GM23338 (cell line): ENCODE data around the gene ENOX1.

Source experiments
- CREB1 ChIP-seq: fragments of 250-450 bp; sonication (Bioruptor Pico); IDR thresholded peaks from 2 replicates; pipeline ENCODE4 v1.5.0; 2020; ENCODE audit warnings: low read depth, mild to moderate bottlenecking, moderate library complexity
- CTCF ChIP-seq, 2 experiments: fragments of 200-600 bp in 1 of 2; sonication (generic) in 1 of 2; conservative IDR thresholded peaks; 2 replicates each; pipeline versions ENCODE4 v1.5.1 to v1.6.1; 2016 to 2017; ENCODE audit warnings: antibody characterized with exemption in 2 of 2, low read depth in 2 of 2, mild to moderate bottlenecking in 2 of 2, moderate library complexity in 1 of 2
- EZH2 ChIP-seq: fragments of 200-600 bp; sonication (generic); IDR thresholded peaks from one replicate; pipeline ENCODE4 v1.8.0; 2017; ENCODE audit warnings: antibody characterized with exemption, mild to moderate bottlenecking, low read depth; ENCODE audit not compliant: unreplicated experiment
- EZH2phosphoT487 ChIP-seq: fragments of 200-600 bp; sonication (generic); IDR thresholded peaks from one replicate; pipeline ENCODE4 v1.8.1; 2018; ENCODE audit warnings: antibody characterized with exemption; ENCODE audit not compliant: unreplicated experiment
- ZNF331 ChIP-seq: fragments of 250-450 bp; sonication (Bioruptor Pico); IDR thresholded peaks from 2 replicates; pipeline ENCODE4 v1.5.0; 2020; ENCODE audit warnings: low read depth, mild to moderate bottlenecking, moderate library complexity

- TF ChIP-seq CTCF (conservative IDR thresholded peaks at IDR 0.05; ENCODE audit: low read depth in 2 of 2): peak in 1 of 2 experiments; percentile 24; a peak in 2 of 4 replicates
- no peak for TF ChIP-seq EZH2
- TF ChIP-seq EZH2phosphoT487: no peak
- TF ChIP-seq CREB1 (CRISPR knock-in tag): no peak
- TF ChIP-seq ZNF331: no peak
Measured at GRCh38 chr13:43797869-43798268, 11.1 kb upstream of the ENOX1 start.
